ENCODE results near the gene KLRK1. TPM values are rescaled to one million over a fixed set of nuclear protein-coding genes. Genes with fewer than 3 reads are reported as not detected.
"Not testable (repeated sequence)": the region's sequence is repeated elsewhere in the genome, so short reads cannot be mapped to it uniquely, and the experiment has no call there.

Gene KLRK1
- total RNA-seq, 1 experiment from 2014 or later = 2.3 TPM

GRCh38 chr12:10354502-10354901, 35.3 kb downstream of the KLRK1 start (continued):
- no peak for TF ChIP-seq ELF1 (IDR thresholded peaks at IDR 0.05; ENCODE audit: borderline replicate concordance, low read depth)
- TF ChIP-seq MAX (IDR thresholded peaks at IDR 0.05) = no peak
- TF ChIP-seq SP1 (IDR thresholded peaks at IDR 0.05; ENCODE audit: low read depth) = no peak
- no peak for TF ChIP-seq EZH2 (IDR thresholded peaks at IDR 0.05)
- no peak for TF ChIP-seq RAD21 (IDR thresholded peaks at IDR 0.05; ENCODE audit: low read depth)
- TF ChIP-seq FOSL1 (IDR thresholded peaks at IDR 0.05; ENCODE audit: low read depth) = no peak
- no peak for TF ChIP-seq CTCF (IDR thresholded peaks at IDR 0.05 in 2 of 3, conservative IDR thresholded peaks at IDR 0.05 in 1 of 3; ENCODE audit: borderline replicate concordance in 1 of 3, insufficient read depth in 1 of 3, low read depth in 2 of 3, low read length in 2 of 3)
- TF ChIP-seq EZH2phosphoT487 (IDR thresholded peaks at IDR 0.05; ENCODE audit: borderline replicate concordance) = no peak

- H3K27me3 ChIP-seq (ENCODE audit: insufficient read depth, low read length) = no peaks in the 10 kb centered on the region
- no peak for TF ChIP-seq REST (IDR thresholded peaks at IDR 0.05; ENCODE audit: low read depth)
- peak; percentile 10; the same call in 1 of the 2 replicates for TF ChIP-seq RAD21 (IDR thresholded peaks at IDR 0.05; ENCODE audit: low read depth)
- no peaks in the 10 kb centered on the region for H3K9me2 ChIP-seq (ENCODE audit: insufficient read depth)
- ChIA-PET POLR2A (no interaction called here), CTCF (no interaction called here), RAD21 (ENCODE audit: low non-redundant PET in 1 of 2, low total read pairs in 2 of 2, uncharacterized antibody in 2 of 2, unreplicated experiment in 2 of 2) (no interaction called here)
- no peak overlapping the region for H3K9ac ChIP-seq (ENCODE audit: low read length)
- peak; percentile 30; the same call in 1 of the 2 replicates for ATAC-seq
- H2AFZ ChIP-seq (ENCODE audit: low read depth, low read length, poor library complexity, severe bottlenecking) = peak overlapping the region; percentile 54
- intact Hi-C loops (cut with micrococcal nuclease) = no loop called here
- no peaks in the 10 kb centered on the region for H3K79me2 ChIP-seq (ENCODE audit: insufficient read depth, low read length)
- BruUV-seq (replicated peaks) = no TSS peak
- H3K4me2 ChIP-seq (ENCODE audit: low read length) = 0 out of 2 replicates have a peak overlapping the region, but pooled peaks have one; percentile 17
- no peaks in the 10 kb centered on the region; a peak in 1 of 4 replicates for H3K9me3 ChIP-seq (ENCODE audit: control insufficient read depth in 1 of 2, insufficient read depth in 1 of 2, low read depth in 1 of 2, low read length in 2 of 2)
- no peak overlapping the region for H3K4me3 ChIP-seq (replicated peaks in 1 of 2; ENCODE audit: low read depth in 1 of 2, low read length in 2 of 2)
- DNase-seq (ENCODE audit: low read depth, low spot score) = no peak
- peak overlapping the region; percentile 48 for H3K27ac ChIP-seq (ENCODE audit: low read depth, low read length)
- no peaks in the 10 kb centered on the region for H4K20me1 ChIP-seq (ENCODE audit: insufficient read depth)
- H3K4me1 ChIP-seq (ENCODE audit: control insufficient read depth in 1 of 2, insufficient read depth in 2 of 2, low read length in 2 of 2) = peaks cover 7 to 17% of the 10 kb centered on the region in 2 experiments
- H3K36me3 ChIP-seq (ENCODE audit: control insufficient read depth in 1 of 2, insufficient read depth in 2 of 2, low read length in 2 of 2) = no peaks in the 10 kb centered on the region
Measured at GRCh38 chr12:10354071-10354470, 35.8 kb downstream of the KLRK1 start.

GRCh38 chr12:10351457-10351856, 38.4 kb downstream of the KLRK1 start:
- not testable (repeated sequence) for BruUV-seq (replicated peaks); ATAC-seq

More at GRCh38 chr12:10351457-10351856, 38.4 kb downstream of the KLRK1 start:
- H3K9me3 ChIP-seq (ENCODE audit: control insufficient read depth in 1 of 2, insufficient read depth in 1 of 2, low read depth in 1 of 2, low read length in 2 of 2); RAD21 ChIA-PET (ENCODE audit: low non-redundant PET in 1 of 2, low total read pairs in 2 of 2, uncharacterized antibody in 2 of 2, unreplicated experiment in 2 of 2); H3K27ac ChIP-seq (ENCODE audit: low read depth, low read length); intact Hi-C loops (cut with micrococcal nuclease); H4K20me1 ChIP-seq (ENCODE audit: insufficient read depth); DNase-seq (ENCODE audit: low read depth, low spot score); H3K79me2 ChIP-seq (ENCODE audit: insufficient read depth, low read length); H3K36me3 ChIP-seq (ENCODE audit: control insufficient read depth in 1 of 2, insufficient read depth in 2 of 2, low read length in 2 of 2); POLR2A ChIA-PET; H3K9me2 ChIP-seq (ENCODE audit: insufficient read depth); H3K27me3 ChIP-seq (ENCODE audit: insufficient read depth, low read length); H3K9ac ChIP-seq (ENCODE audit: low read length); H3K4me2 ChIP-seq (ENCODE audit: low read length); H3K4me3 ChIP-seq (replicated peaks in 1 of 2; ENCODE audit: low read depth in 1 of 2, low read length in 2 of 2); H2AFZ ChIP-seq (ENCODE audit: low read depth, low read length, poor library complexity, severe bottlenecking); CTCF ChIA-PET: not testable (repeated sequence)
- H3K4me1 ChIP-seq (ENCODE audit: control insufficient read depth in 1 of 2, insufficient read depth in 2 of 2, low read length in 2 of 2) = peaks cover 7 to 17% of the 10 kb centered on the region in 2 experiments

Measured in HCT116 (cell line).